Body of pancreas (tissue), 4 donors: ENCODE results near the gene RIMKLA.

Experiments used
- CTCF ChIP-seq, 7 experiments: fragments of 450-650 bp in 4 of 7; fragments of 200-600 bp in 3 of 7; sonication (generic) in 3 of 7; IDR thresholded peaks; one replicate each; pipeline ENCODE4 v1.5.1; 2016 to 2019; ENCODE audit warnings: antibody characterized with exemption in 7 of 7
- POLR2A ChIP-seq, 3 donors: fragments of 450-650 bp; IDR thresholded peaks; one replicate each; pipeline ENCODE4 v1.6.1; 2016; ENCODE audit warnings: antibody characterized with exemption in 3 of 3, mild to moderate bottlenecking in 2 of 3

- TF ChIP-seq CTCF (IDR thresholded peaks at IDR 0.05) (no peak), POLR2A (IDR thresholded peaks at IDR 0.05) (no peak)
Measured at GRCh38 chr1:42453386-42453785, 72.8 kb downstream of the RIMKLA start.
